ENCODE results near the gene KNOP1.

Gene KNOP1

GRCh38 chr16:19691161-19691711, 26.8 kb downstream of the KNOP1 start:
- TF ChIP-seq HDGF (IDR thresholded peaks at IDR 0.05; ENCODE audit: borderline replicate concordance) = no peak
- no peak for TF ChIP-seq SP1 (IDR thresholded peaks at IDR 0.05)
- no peak for TF ChIP-seq FOXM1 (IDR thresholded peaks at IDR 0.05; ENCODE audit: borderline replicate concordance)
- no peak for TF ChIP-seq BHLHE40 (IDR thresholded peaks at IDR 0.05; ENCODE audit: borderline replicate concordance)
- TF ChIP-seq ZNF384 (IDR thresholded peaks at IDR 0.05) = no peak
- no peak for TF ChIP-seq ARNT (IDR thresholded peaks at IDR 0.05)
- no peak for TF ChIP-seq TARDBP (IDR thresholded peaks at IDR 0.05)
- no peak for TF ChIP-seq SUZ12 (IDR thresholded peaks at IDR 0.05)
- TF ChIP-seq LEF1 (IDR thresholded peaks at IDR 0.05; ENCODE audit: borderline replicate concordance) = no peak
- TF ChIP-seq, protein P1, sequence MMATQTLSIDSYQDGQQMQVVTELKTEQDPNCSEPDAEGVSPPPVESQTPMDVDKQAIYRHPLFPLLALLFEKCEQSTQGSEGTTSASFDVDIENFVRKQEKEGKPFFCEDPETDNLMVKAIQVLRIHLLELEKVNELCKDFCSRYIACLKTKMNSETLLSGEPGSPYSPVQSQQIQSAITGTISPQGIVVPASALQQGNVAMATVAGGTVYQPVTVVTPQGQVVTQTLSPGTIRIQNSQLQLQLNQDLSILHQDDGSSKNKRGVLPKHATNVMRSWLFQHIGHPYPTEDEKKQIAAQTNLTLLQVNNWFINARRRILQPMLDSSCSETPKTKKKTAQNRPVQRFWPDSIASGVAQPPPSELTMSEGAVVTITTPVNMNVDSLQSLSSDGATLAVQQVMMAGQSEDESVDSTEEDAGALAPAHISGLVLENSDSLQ (IDR thresholded peaks at IDR 0.05) = no peak
- no peak for TF ChIP-seq FOXA1 (IDR thresholded peaks at IDR 0.05)
- no peak for TF ChIP-seq L3MBTL2 (conservative IDR thresholded peaks at IDR 0.05)
- TF ChIP-seq CTBP1 (IDR thresholded peaks at IDR 0.05; ENCODE audit: borderline replicate concordance) = no peak
- DNase-seq (ENCODE audit: extremely low spot score) = no peak
- ChIA-PET POLR2A (no interaction called here), CTCF (no interaction called here)

- CTCF ChIA-PET = no interaction called here
- TF ChIP-seq LEF1 (IDR thresholded peaks at IDR 0.05; ENCODE audit: borderline replicate concordance) (no peak), L3MBTL2 (conservative IDR thresholded peaks at IDR 0.05) (no peak), ARNT (IDR thresholded peaks at IDR 0.05) (no peak), TARDBP (IDR thresholded peaks at IDR 0.05) (no peak), SP1 (IDR thresholded peaks at IDR 0.05) (no peak), SUZ12 (IDR thresholded peaks at IDR 0.05) (no peak)
- DNase-seq (ENCODE audit: extremely low spot score) = no peak
- POLR2A ChIA-PET = no interaction called here
These were observed 27.8 kb downstream of the KNOP1 start for GRCh38 chr16:19690196-19690595.

GRCh38 chr16:19689342-19689741, 28.7 kb downstream of the KNOP1 start:
- DNase-seq (ENCODE audit: extremely low spot score) = no peak
- ChIA-PET POLR2A (no interaction called here), CTCF (no interaction called here)
- no peak for TF ChIP-seq TARDBP (IDR thresholded peaks at IDR 0.05)

DNA sequence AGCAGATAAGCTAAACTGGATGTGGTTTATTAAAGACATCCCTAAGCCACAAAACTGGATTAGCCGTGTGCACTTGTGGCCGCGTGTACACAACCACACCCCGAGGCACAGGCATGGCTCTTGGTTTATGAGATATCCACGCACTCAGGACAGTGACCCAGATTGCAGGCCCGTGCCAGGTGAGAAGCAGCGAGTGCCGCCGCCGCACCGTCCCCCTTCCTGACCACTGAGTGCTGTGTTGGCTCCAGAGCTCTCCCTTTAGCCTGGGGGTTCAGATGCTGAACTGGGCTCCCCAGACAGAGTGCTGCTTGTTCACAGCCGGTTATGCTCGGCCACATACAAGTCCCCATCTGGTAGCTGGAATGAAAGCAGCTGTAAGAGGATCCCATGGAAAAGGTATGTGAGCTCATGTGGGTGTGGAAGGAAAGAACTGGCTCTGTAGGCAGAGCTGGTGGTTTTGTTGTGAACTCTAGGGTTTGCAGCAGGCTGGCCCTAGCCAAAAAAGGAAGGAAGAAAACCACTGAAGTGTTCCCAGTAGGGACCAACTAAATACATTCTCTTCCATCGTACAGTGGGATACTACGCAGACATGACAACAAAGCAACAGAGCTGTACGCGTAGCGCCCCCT, 29.5 kb downstream of the KNOP1 start:
- CTCF ChIA-PET = no interaction called here
- no peak for DNase-seq (ENCODE audit: extremely low spot score)
- TF ChIP-seq BHLHE40 (IDR thresholded peaks at IDR 0.05; ENCODE audit: borderline replicate concordance) (no peak), SP1 (IDR thresholded peaks at IDR 0.05) (no peak), CTBP1 (IDR thresholded peaks at IDR 0.05; ENCODE audit: borderline replicate concordance) (no peak), ARNT (IDR thresholded peaks at IDR 0.05) (no peak), TARDBP (IDR thresholded peaks at IDR 0.05) (no peak), ZNF384 (IDR thresholded peaks at IDR 0.05) (no peak), LEF1 (IDR thresholded peaks at IDR 0.05; ENCODE audit: borderline replicate concordance) (no peak), SUZ12 (IDR thresholded peaks at IDR 0.05) (no peak)
- TF ChIP-seq, protein P1 (IDR thresholded peaks at IDR 0.05) = no peak
- POLR2A ChIA-PET = no interaction called here

DNA sequence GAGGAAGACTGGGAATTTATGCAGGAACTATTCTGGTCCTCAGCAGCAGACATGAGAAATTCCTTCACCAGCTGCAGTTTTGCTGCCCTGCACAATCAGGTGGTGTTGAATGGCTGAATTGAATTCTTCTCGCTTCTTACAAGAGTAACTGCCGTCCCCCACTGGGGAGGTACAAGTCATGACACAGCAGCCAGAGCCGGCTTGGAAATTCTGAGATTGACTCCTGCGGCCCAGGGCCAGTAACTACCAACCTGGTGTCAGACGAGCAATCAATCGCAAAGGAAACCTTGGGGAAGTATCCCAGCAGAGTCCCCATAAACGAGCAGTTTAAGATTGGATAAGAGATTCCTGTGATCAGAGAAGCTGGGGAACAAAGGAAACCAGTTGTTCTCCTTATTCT, 30.7 kb downstream of the KNOP1 start:
- POLR2A ChIA-PET = no interaction called here

DNA sequence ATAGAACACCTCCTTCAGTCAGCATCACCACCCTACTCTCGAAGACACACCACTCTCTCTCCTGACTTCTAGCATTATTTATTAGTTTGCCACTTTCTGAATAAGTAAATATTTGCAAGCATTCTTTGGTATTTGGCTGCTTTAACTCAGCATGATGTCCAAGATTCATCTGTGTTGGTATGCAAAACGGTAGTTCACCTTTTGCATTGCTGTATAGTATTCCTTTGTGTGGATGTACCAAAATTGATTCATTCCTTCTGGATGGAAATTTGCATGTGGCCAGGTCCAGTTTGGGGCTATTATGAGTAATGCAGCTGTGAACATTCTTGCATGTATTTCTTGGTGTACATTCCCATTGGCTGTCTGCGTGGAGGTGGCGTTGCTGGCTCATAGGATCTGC, 32.9 kb downstream of the KNOP1 start:
- ChIA-PET CTCF (no interaction called here), POLR2A (no interaction called here)

More for the DNA sequence above, 30.7 kb downstream of the KNOP1 start:
- no peak for DNase-seq (ENCODE audit: extremely low spot score)
- TF ChIP-seq L3MBTL2 (conservative IDR thresholded peaks at IDR 0.05) = no peak
- TF ChIP-seq LEF1 (IDR thresholded peaks at IDR 0.05; ENCODE audit: borderline replicate concordance) = no peak
- TF ChIP-seq ZNF384 (IDR thresholded peaks at IDR 0.05) = no peak
- TF ChIP-seq ELF4 (IDR thresholded peaks at IDR 0.05) = no peak
- TF ChIP-seq TARDBP (IDR thresholded peaks at IDR 0.05) = no peak
- no peak for TF ChIP-seq NFRKB (IDR thresholded peaks at IDR 0.05)
- TF ChIP-seq ARNT (IDR thresholded peaks at IDR 0.05) = no peak
- no peak for TF ChIP-seq FOXA1 (IDR thresholded peaks at IDR 0.05)
- no peak for TF ChIP-seq SP1 (IDR thresholded peaks at IDR 0.05)
- TF ChIP-seq, protein P1 (IDR thresholded peaks at IDR 0.05) = no peak
- TF ChIP-seq FOXK2 (IDR thresholded peaks at IDR 0.05) = no peak
- no peak for TF ChIP-seq BHLHE40 (IDR thresholded peaks at IDR 0.05; ENCODE audit: borderline replicate concordance)
- no peak for TF ChIP-seq SUZ12 (IDR thresholded peaks at IDR 0.05)
- TF ChIP-seq FOXM1 (IDR thresholded peaks at IDR 0.05; ENCODE audit: borderline replicate concordance) = no peak
- no peak for TF ChIP-seq HDGF (IDR thresholded peaks at IDR 0.05; ENCODE audit: borderline replicate concordance)
- no peak for TF ChIP-seq CTBP1 (IDR thresholded peaks at IDR 0.05; ENCODE audit: borderline replicate concordance)
- CTCF ChIA-PET = no interaction called here

More for the DNA sequence above, 32.9 kb downstream of the KNOP1 start:
- TF ChIP-seq LEF1 (IDR thresholded peaks at IDR 0.05; ENCODE audit: borderline replicate concordance) (no peak), BHLHE40 (IDR thresholded peaks at IDR 0.05; ENCODE audit: borderline replicate concordance) (no peak), TARDBP (IDR thresholded peaks at IDR 0.05) (no peak), L3MBTL2 (conservative IDR thresholded peaks at IDR 0.05) (no peak)
- DNase-seq (ENCODE audit: extremely low spot score) = no peak
